ENCODE measurements around the gene TMEM131L. TPM values are rescaled to one million over a fixed set of nuclear protein-coding genes. Genes with fewer than 3 reads are reported as not detected.

The TMEM131L gene
- total RNA-seq, 1 experiment from 2014 or later = 19.7 TPM

DNA sequence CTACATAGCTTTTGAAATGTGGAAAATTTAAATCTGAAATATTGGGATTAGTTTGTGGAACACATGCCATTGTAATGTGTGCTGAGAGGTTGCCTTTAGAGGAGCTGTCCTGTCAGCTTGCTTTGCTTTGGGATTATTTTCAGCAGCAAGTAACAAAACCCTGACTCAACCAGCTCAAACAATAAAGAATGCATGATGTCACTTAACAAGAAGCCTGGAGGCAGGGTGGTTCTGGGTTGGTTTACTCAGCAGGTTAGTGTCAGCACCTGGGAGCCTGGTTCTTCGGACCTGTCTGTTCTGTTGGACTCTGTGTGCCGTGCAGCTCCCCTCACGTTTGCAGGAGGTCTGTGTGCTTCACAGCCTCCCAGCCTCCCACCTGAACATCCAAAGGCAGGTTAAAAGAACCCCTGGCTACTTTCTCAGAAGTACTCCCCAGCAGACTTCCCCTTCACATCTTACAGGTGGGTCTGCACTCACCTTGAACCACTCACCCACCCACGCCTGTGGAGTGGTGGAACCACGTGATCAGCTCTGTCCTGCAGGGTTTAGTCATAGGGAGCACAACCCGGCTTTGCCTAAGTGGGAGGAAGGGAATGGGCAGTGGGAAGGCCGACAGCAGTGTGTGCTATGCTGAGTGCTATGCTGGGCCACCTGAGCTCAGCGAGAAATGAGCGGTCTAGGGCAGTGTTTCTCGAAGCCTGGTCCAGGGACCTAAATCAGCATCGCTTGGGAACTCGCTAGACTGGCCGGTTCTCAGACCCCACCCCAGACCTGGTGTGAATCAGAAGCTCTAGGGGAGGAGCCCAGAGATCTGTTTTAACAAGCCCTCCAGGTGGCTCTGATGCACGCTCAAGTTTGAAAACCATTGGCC is 20.4 kb downstream of the TMEM131L start:
- ChIA-PET CTCF (interaction anchor here (0.5 to 1.6 kb wide), 4 partner anchors 12 to 555 kb away, joined by 3 to 4 read pairs (median 4); no protein-coding TSS in a partner anchor), RAD21 (ENCODE audit: low non-redundant PET in 1 of 2, low total read pairs in 2 of 2, uncharacterized antibody in 2 of 2, unreplicated experiment in 2 of 2) (no interaction called here), POLR2A (interaction anchor here (0.7 to 2.2 kb wide), 5 partner anchors 9 to 53 kb away, joined by 3 to 11 read pairs (median 4); partner anchors contain the start of gene TMEM131L)
- no peaks in the 10 kb centered on the region for H3K36me3 ChIP-seq (ENCODE audit: control insufficient read depth in 1 of 2, insufficient read depth in 2 of 2, low read length in 2 of 2)
- DNase-seq (ENCODE audit: low read depth, low spot score) (peak; percentile 74), ATAC-seq (peak; percentile 81)
- intact Hi-C loops (cut with micrococcal nuclease) = no loop called here
- peak overlapping the region; percentile 87 for H3K4me2 ChIP-seq (ENCODE audit: low read length)
- peak overlapping the region; percentile 26 to 42 for H3K4me3 ChIP-seq (replicated peaks in 1 of 2; ENCODE audit: low read depth in 1 of 2, low read length in 2 of 2)
- no peaks in the 10 kb centered on the region for H3K27me3 ChIP-seq (ENCODE audit: insufficient read depth, low read length)
- peak overlapping the region; percentile 75 for H3K27ac ChIP-seq (ENCODE audit: low read depth, low read length)
- H3K4me1 ChIP-seq (ENCODE audit: control insufficient read depth in 1 of 2, insufficient read depth in 2 of 2, low read length in 2 of 2) = peaks cover 28 to 49% of the 10 kb centered on the region in 2 experiments
- no peaks in the 10 kb centered on the region for H4K20me1 ChIP-seq (ENCODE audit: insufficient read depth)
- H3K9me2 ChIP-seq (ENCODE audit: insufficient read depth) = no peaks in the 10 kb centered on the region
- no peak overlapping the region for H2AFZ ChIP-seq (ENCODE audit: low read depth, low read length, poor library complexity, severe bottlenecking)
- no peaks in the 10 kb centered on the region for H3K9me3 ChIP-seq (ENCODE audit: control insufficient read depth in 1 of 2, insufficient read depth in 1 of 2, low read depth in 1 of 2, low read length in 2 of 2)
- BruUV-seq (replicated peaks) = no TSS peak
- peaks cover 45% of the 10 kb centered on the region for H3K79me2 ChIP-seq (ENCODE audit: insufficient read depth, low read length)
- peak overlapping the region; percentile 55 for H3K9ac ChIP-seq (ENCODE audit: low read length)
- TF ChIP-seq ELF1 (IDR thresholded peaks at IDR 0.05; ENCODE audit: borderline replicate concordance, low read depth) = no peak
- TF ChIP-seq POLR2AphosphoS5 (IDR thresholded peaks at IDR 0.05; ENCODE audit: low read depth, low read length) = 0 out of 2 replicates have a peak, but pooled peaks have one; percentile 24
- no peak for TF ChIP-seq EZH2phosphoT487 (IDR thresholded peaks at IDR 0.05; ENCODE audit: borderline replicate concordance)
- peak; percentile 66 for TF ChIP-seq JUND (IDR thresholded peaks at IDR 0.05)
- no peak for TF ChIP-seq CTCF (IDR thresholded peaks at IDR 0.05 in 2 of 3, conservative IDR thresholded peaks at IDR 0.05 in 1 of 3; ENCODE audit: borderline replicate concordance in 1 of 3, insufficient read depth in 1 of 3, low read depth in 2 of 3, low read length in 2 of 3)
- TF ChIP-seq, protein P1, sequence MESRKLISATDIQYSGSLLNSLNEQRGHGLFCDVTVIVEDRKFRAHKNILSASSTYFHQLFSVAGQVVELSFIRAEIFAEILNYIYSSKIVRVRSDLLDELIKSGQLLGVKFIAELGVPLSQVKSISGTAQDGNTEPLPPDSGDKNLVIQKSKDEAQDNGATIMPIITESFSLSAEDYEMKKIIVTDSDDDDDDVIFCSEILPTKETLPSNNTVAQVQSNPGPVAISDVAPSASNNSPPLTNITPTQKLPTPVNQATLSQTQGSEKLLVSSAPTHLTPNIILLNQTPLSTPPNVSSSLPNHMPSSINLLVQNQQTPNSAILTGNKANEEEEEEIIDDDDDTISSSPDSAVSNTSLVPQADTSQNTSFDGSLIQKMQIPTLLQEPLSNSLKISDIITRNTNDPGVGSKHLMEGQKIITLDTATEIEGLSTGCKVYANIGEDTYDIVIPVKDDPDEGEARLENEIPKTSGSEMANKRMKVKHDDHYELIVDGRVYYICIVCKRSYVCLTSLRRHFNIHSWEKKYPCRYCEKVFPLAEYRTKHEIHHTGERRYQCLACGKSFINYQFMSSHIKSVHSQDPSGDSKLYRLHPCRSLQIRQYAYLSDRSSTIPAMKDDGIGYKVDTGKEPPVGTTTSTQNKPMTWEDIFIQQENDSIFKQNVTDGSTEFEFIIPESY (IDR thresholded peaks at IDR 0.05; ENCODE audit: extremely low read depth, insufficient replicate concordance, low read length) = no peak
- peak; percentile 42; the same call in 1 of the 2 replicates for TF ChIP-seq FOSL1 (IDR thresholded peaks at IDR 0.05; ENCODE audit: low read depth)
- no peak for TF ChIP-seq YY1 (IDR thresholded peaks at IDR 0.05; ENCODE audit: extremely low read depth, insufficient replicate concordance, low read depth, low read length)
- TF ChIP-seq SP1 (IDR thresholded peaks at IDR 0.05; ENCODE audit: low read depth) = peak; percentile 24; the same call in 1 of the 2 replicates
- peak; percentile 49; the same call in 1 of the 2 replicates for TF ChIP-seq CBX3 (IDR thresholded peaks at IDR 0.05; ENCODE audit: low read depth)
- TF ChIP-seq TCF7L2 (IDR thresholded peaks at IDR 0.05; ENCODE audit: borderline replicate concordance, extremely low read depth, insufficient read depth, insufficient read length) = no peak
- TF ChIP-seq ZNF274 (IDR thresholded peaks at IDR 0.05; ENCODE audit: low read depth, low read length) = no peak
- TF ChIP-seq SIN3A (IDR thresholded peaks at IDR 0.05; ENCODE audit: low read depth) = peak; percentile 34; the same call in 1 of the 2 replicates
- TF ChIP-seq EGR1 (IDR thresholded peaks at IDR 0.05; ENCODE audit: low read depth) = peak; percentile 95
- TF ChIP-seq RAD21 (IDR thresholded peaks at IDR 0.05; ENCODE audit: low read depth) = 0 out of 2 replicates have a peak, but pooled peaks have one; percentile 13
- no peak for TF ChIP-seq CEBPB (IDR thresholded peaks at IDR 0.05; ENCODE audit: low read depth)
- TF ChIP-seq, protein P2, sequence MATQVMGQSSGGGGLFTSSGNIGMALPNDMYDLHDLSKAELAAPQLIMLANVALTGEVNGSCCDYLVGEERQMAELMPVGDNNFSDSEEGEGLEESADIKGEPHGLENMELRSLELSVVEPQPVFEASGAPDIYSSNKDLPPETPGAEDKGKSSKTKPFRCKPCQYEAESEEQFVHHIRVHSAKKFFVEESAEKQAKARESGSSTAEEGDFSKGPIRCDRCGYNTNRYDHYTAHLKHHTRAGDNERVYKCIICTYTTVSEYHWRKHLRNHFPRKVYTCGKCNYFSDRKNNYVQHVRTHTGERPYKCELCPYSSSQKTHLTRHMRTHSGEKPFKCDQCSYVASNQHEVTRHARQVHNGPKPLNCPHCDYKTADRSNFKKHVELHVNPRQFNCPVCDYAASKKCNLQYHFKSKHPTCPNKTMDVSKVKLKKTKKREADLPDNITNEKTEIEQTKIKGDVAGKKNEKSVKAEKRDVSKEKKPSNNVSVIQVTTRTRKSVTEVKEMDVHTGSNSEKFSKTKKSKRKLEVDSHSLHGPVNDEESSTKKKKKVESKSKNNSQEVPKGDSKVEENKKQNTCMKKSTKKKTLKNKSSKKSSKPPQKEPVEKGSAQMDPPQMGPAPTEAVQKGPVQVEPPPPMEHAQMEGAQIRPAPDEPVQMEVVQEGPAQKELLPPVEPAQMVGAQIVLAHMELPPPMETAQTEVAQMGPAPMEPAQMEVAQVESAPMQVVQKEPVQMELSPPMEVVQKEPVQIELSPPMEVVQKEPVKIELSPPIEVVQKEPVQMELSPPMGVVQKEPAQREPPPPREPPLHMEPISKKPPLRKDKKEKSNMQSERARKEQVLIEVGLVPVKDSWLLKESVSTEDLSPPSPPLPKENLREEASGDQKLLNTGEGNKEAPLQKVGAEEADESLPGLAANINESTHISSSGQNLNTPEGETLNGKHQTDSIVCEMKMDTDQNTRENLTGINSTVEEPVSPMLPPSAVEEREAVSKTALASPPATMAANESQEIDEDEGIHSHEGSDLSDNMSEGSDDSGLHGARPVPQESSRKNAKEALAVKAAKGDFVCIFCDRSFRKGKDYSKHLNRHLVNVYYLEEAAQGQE (IDR thresholded peaks at IDR 0.05; ENCODE audit: low read depth) = no peak
- TF ChIP-seq EZH2 (IDR thresholded peaks at IDR 0.05) = no peak
